NCI-H2029 (cell line): ENCODE data around the gene ZXDC.

Experiments used
- DNase-seq: peaks from one replicate; lab custom pipeline; 2025; lab: John Stamatoyannopoulos, UW

The ZXDC gene

DNA sequence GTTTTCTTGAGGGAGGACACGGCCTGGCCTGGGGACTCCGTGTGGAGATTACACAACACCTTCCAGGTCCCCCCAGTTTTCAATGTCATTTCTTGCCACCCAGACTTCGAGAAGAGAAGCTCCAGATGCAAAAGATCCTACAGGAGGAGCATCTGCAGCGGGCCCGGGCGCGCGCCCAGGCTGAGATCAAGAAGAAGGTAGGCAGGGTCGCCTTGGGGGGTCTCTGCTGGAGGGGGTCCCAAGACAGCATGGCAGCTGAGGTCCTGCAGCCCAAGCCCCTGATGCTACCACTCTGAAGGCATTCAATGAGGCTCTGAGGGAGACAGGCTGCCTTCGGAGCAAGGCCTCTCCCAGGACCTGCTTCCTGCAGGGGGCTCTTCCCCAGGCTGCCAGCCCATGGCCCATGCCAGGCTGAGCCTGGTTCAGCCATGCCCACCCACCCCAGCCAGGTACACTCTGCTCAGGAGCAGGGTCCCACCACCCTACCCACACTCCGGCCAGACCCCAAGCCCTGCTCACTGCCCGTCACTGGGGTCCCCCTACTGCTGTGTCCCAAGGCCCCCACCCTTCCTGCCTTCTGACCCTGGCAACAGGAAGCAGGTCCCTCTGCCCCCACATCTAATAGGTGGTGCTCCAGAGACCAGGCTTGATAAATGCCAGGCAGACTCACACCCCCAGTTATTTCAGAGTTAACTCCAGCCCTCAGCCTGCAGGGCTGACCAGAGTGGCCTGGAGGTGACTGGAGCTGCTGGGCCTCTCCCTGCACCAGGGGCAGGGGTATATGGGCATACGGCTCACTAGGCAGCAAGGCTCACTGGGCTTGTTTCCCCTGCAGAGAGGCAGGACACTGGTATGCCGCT lies 40.0 kb downstream of the ZXDC start:
- no peak for DNase-seq

DNA sequence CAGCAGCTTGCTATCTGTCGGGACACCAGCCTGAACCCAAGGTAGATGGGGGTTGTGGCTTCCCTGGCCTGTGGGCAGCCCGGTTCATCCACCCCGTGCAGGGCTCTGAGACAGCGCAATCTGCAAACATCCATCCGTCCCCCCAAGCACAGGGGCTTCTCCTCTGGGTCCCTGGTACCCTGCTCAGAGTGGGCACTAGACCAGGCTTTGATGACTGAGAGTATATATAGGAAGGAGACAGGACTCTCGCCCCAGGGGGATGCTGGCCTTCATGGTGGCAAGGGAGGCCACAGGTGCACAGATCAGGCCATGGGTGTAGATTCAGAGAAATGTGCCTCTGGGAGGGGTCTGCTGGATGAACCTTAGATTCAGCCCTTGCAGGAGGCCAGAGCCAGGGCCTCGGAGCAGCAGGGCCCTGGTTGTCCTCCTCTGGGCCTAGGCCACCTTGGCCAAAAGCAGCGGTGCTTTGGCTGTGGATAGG lies 40.7 kb downstream of the ZXDC start:
- DNase-seq, result no peak

DNA sequence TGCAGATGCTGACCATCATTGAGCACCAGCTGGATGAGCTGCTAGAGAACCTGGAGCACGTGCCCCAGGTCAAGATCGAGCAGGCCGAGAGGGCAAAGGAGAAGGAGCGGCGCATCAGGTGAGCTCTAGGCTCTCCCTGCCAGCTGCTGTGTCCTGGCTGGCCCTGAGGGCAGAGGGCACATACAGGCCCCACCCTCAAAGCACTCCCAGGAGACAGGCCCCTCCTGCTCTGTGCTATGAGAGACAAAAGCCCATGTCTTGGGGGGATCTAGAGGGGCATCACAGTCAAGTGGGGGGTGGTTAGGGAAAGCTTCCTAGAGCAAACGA lies 41.5 kb downstream of the ZXDC start:
- DNase-seq, result no peak

DNA sequence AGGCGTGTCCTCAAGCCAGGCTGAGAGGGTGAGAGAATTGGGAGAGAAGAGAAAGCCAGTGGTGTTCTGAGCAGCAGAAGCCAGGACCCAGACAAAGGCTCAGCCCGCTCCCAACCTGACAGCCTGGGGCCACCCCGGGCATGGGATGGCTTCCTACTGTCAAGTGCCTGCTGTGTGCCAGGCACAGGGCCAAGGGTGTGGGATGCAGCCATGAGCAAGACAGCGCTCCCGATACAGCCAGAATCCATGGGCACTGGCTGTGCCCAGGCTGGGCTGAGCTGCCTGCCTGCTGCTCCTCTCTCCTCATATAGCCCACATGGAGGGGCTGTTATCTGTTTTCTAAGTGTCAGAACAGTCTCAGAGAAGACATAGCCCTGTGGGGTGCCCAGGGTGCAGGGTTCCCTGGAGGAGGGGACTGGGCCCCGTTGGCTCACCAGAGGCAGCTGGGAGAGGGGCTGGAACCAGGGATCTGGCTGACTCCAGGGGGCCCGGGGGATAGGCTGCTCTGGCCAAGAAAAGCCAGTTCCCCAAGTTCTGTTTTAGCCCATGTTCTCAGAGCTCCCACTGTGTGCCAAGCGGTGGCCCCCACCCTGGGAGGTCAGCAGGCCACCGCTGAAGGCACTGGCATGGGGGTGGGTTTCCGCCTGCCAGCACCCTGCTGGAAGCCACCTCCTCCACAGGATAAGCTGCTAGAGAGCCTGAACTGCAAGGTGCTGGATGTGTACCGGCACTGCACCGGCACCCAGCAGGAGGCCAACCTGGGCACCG lies 42.0 kb downstream of the ZXDC start:
- peak; percentile 28 for DNase-seq

DNA sequence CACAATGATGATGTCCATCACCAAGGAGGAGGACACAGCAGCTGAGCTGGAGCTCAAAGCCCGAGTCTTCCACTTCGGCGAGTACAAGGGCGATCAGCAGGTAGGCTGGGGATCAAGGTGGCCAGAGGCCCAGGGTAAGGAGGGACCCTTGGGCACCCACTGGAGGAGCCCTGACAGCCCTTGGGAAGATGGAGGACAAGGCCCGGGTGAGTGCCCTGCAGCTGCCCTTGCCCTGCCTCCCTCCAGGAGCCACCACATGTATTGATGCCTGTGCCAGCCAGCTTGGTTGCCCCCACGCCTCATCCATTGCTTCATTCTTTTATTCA lies 42.6 kb downstream of the ZXDC start:
- no peak for DNase-seq

DNA sequence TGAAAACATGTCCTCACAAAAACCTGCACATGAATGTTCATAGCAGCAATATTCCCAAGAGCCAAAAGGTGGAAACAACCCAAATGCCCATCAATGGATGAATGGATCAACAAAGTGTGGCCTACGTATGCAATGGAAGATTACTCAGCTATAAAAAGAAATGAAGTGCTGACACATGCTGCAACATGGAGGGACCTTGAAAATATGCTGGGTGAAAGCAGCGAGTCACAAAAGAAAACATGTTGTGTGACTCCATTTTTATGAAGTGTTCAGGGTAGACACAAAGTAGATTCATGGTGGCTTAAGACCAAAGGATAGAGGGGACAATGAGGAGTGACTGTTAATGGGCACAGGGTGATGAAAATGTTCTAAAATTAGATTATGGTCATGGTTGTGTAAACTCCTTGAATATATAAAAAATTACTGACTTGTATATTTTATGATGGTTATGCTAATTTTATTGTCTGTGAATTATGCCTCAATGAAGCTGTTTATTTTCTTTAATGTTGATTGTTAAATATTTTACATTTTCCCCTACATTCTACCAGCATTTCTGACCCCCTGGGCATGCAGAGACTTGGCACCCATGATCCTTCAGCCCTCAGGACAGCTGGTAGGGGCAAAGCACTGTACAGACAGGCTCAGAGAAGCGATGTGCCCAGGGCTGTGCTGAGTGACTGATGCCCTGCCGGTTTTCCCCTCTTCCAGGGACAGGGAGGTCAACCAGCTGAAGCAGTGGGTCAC lies 43.2 kb downstream of the ZXDC start:
- DNase-seq, result no peak

DNA sequence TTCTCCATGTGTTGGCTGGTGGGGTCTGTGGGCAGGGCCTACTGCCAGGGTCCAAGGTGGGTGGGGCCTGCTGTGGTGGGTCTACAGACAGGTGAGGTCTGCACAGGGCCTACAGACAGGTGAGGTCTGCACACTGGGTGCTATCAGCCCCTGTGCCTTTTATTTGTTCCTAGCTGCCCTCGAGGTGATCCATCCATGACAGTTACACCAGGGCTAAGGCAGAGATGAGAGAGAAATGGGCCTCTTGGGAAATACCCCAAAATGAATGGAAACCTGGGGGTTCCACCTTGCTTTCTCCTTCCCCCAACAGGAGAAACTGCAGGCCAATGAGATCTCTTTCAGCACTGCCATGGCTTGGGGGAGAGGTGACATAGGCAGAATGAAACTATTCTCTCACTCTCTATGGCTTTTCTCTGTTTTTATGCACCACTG lies 44.6 kb downstream of the ZXDC start:
- no peak for DNase-seq

DNA sequence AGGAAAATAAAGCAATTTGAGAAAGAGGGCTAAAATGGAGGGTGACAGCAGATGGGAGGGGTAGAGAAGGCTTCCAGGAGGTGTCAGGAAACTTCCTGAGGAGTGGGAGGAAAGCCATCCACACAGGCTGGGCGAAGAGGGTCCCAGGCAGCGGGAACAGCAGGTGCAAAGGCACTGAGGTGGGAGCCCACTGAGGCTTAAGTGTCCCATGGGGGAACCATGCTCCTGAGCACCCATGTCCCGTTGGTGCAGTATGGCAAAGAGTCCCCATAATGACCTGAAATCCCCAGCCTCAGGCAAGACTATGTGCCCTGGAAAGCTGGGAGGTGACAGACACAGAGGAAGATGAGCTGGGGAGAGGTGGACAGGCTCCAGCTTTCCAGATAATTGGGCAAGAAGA lies 50.9 kb downstream of the ZXDC start:
- DNase-seq, result no peak

DNA sequence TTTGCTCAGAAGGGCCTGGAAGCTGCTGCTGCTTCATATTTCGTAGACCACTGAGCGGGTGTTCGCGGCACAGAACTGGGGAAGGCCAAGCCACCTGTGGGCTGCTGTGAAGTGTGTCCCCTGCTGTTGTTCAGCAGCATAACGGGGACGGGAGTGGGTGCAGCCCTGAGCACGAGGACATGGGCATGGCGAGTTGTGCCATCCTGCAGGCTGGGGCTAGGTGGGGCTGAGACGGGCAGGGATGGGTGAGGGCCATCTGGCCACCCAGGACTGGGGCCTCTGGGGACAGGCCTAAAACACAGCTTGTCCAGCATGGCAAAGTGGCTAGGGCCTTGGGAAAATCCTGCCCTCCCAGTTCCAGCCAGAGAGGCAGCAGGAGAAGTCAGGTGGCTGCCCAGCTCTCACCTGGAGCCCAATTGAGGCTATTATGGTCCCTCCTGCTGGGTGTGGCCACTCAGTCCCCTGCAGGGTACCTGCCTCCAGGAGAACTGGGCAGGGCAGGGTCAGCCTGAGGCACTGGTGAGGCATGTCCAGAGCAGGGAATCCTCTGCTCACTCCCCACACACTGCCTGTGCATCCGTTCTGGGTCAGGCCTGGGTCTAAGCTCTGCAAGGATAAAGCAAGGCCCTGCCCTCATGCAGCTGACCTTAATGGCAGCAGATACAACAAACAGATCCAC lies 51.5 kb downstream of the ZXDC start:
- DNase-seq, result no peak

DNA sequence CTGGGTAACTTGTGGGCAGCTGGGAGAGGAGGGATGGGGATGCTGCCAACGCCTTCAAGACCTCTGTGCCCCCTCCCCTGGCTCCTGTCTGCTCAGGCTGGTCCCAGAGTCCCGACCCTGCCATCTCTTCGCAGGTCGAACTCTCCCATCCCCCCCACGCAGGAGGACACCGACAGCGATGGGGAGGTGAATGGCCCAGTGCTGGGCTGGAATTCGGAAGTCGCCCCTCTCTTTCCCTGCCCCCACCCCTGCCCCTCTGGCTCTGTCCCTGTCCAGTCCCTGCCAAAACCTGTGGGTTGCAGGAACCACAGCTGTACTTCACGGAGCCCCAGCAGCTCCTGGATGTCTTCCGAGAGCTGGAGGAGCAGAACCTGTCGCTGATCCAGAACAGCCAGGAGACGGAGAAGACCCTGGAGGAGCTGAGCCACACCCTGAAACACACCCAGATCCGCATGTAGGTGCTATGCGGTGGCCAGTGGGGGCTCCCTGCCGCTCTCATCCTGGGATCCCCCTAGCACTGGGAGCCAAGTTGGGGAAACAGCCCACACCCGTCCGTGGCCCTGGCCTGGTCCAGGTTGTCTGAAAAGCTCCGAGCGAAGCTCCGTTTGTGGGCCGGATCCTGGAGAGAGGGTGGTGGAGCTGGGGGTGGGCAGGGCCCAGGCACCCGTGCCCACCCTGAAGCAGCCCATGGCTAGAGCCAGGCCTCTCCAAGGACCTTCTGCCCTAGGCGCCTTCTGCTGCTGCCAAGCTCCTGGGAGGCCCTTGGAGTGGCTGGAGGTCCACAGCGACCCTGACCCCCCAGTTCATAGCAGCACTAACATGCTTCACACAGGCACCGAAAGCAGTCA lies 52.3 kb downstream of the ZXDC start:
- no peak for DNase-seq

DNA sequence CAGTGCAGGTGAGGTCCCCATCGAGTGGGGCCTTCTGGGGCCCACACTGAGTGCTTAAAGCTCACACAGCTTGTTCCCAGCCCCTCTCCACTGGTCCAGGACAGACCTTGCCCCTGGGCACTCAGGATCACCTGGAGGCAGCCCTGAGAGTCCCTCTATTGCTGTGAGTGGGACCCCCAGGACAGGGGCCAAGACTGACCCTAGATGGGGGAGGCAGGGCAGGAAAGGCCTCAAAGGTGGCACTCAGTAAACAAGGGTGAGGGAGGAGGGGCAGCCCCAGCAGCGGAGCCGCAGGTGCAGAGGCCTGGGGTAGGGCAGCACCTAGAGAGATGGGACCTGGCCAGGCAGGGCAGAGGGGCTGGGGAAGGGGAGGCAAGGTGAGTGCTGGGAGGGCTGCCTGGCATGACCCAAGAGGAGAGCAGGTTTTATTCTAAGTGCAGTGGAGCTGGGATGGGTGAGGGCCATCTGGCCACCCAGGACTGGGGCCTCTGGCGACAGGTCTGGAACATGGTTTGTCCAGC lies 53.1 kb downstream of the ZXDC start:
- DNase-seq, result no peak

DNA sequence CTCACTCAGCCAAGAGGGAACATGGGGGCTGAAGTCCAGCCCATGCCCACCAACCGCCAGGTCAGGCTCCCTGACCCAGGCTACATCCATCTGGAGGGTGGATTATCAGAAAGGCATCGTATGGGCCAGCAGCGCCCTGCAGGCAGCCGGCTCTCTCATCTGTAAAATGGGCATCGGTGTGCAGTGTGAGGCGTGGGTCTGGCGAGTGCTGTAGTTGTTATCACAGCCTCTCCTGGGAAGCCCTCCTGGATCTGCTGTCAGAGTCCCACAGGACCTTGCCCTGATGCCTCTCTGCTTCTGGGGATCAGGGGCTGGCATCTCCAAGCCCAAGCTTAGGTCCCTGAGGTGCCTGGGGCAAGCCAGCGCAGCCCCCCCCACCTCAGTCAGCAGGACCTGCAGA lies 53.6 kb downstream of the ZXDC start:
- DNase-seq, result no peak

DNA sequence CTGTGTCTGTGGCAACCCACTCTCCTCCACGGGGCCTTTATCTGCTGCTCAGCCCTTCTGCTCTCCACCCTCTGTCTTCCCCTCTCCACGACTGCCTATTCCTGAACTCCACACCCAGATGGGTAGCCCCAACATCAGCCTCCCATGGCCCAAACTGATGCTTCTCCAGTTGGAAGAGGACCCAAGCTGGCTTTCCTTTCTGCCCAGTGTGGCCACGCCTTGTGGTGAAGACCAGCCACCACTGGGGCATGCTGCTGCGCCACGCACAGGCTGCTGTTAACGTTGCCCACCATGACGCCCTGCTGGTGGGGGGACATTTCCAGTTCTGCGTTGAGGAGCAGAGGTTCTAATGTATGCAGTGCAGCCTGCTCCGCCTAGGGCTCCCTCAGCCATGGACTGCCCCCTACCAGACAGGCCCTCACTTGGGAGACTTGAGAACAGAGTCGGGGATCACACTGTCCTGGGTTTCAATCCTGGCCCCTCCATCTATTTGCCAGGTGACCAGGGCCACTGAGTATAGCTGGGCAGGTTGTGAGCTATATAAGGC lies 54.0 kb downstream of the ZXDC start:
- DNase-seq, result no peak

DNA sequence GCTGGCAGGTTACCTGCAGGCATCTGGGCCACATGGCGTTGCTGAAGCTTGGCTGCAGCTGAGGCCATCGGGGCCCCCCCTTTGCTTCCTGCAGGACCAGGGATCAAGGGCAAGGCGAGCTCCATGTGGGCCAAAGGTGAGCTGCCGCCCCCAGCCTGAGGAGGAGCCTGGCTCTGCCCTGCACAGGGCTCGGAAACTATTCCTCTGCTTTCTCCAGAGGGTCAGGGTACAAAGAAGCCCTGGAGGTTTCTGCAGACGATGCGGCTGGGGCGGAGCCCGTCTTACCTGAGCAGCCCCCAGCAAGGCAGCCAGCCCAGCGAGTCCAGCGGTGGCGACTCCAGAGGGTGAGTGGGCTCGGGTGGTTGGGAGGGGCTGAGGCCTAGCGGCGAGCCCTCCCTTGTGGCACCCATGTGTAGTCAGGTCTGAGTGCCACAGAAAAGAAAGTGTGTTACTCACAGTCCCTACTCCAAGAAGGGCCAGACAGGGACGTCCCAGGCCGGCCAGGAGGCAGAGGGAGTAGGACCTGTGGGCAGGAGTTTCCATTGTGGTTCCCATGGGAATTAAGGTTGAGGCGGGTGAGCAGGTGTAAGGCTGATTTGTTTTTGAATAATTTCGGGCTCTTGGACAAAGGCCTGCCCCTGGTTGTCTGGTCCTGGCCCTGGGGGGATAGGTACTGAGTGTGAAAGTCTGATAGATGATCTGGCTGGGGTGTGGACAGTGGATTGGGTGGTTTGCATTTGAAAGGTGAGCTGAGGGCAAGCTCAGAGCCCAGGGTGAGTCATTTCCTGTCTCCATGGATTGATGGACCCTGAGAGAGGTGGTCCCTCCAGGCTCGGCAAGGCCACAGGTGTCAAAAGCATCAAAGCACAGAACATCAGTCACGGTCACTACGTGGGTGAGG lies 55.6 kb downstream of the ZXDC start:
- DNase-seq, result no peak

DNA sequence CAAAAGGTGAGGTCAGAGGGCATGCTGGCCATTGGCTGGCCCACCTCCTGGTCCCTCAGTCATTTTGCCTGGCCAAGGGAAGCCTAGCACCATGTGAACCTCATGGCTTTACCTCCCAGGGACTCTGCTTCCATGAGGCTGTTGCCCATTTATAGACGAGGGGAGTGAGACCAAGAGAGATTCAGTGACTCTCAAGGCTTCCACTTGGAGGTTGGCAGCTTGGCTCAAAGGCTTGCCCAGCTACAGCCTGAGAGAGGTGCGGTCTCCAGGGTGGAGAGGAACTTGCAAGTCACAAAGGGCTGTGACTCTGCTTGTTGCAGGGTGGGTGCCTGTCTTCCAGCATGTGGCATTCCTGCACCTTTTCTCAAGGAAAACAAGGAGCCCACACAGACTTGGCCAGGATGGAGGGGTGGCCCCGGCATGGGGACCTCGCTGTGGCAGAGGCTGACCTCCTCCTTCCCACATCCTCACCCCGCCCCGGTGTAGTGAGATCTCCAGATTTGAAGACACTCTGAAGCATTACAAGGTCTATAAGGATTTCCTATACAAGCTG lies 56.5 kb downstream of the ZXDC start:
- DNase-seq, result no peak

DNA sequence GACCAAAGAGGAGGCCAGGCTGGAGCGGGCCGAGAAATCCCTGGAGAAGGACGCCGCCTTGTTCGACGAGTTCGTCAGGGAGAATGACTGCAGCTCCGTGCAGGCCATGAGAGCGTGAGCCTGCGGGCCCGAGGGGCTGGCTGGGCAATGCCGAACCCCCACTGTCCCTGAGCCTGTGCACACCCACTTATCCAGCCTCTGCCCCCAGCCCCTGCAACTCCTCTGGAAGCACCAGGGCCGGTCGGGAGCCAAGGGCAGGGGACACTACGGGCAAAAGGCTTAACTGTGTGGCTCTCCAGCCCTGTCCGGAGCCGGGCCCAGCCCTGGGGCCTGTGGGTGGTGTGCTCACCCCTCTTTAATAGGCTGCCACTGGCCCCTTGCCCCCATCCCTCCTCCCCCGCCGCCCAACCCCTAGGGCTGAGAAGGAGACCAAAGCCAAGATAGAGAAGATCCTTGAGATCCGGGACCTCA lies 57.0 kb downstream of the ZXDC start:
- DNase-seq, result no peak

DNA sequence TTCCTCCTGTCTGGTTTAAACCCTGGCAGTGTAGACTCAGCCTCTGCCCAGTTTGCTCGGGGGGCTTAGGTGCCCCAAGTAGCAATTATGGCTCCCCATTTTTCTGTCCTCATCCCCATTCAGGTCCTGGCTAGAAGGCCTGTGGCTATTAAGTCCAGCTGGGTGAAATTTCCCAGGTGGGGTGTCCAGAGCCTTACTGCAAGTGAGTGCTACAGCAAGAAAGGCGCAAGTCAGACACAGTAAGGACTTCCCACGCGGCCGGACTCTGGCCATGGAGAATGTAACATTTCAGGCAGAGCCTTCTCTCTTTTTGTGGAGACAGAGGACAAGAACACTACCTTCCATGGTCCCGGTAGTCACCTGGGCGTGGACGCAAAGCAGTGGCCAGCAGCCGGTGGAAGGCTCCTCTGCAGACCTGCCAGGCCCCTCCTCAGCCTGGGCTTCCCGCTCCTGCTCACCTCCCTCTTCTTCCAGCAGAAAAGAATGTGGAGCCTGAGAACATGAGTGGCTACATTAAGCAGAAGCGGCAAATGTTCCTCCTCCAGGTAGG lies 57.6 kb downstream of the ZXDC start:
- DNase-seq, result no peak

DNA sequence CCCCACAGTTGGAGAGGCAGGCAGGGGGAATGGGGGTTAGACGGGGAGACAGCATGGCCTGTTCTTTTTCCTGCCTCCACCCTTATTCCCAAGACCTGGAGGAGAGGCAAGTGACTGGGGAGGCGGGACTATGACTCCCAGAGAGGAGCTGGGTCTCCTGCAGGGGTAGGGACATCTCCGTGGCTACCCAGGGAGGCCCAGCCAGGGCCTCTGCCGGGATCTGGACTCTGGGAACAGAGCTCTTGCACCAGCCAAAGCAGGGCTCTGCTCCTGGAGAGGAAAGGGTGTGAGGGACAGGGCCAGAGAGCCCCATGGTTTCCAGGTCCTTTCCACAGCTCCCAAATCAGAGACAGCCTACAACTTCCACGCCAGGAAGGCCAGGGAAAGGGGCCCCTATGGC lies 58.2 kb downstream of the ZXDC start:
- DNase-seq, result no peak

DNA sequence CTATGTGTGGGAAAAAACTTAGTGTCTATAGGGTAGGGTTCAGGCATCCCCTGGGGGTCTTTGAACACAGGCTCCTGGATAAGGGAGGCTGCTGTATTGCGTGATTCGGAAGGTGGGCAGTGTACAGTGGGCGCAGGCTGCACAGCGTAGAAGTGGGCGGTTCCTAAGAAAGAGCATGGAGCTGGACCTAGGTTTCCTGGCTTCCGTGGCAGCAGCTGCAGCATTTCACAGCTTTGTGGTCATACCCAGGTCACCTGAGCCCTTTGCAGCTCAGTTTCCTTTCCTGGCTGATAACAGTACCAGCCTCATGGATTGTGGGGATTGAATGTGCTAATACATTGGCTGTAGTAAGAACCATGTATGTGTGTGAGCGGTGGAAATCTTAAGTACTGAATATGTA lies 58.7 kb downstream of the ZXDC start:
- no peak for DNase-seq
